ENCODE results near the gene IFT57.
"Not testable (repeated sequence)": the region's sequence is repeated elsewhere in the genome, so short reads cannot be mapped to it uniquely, and the experiment has no call there.

IFT57 gene

DNA sequence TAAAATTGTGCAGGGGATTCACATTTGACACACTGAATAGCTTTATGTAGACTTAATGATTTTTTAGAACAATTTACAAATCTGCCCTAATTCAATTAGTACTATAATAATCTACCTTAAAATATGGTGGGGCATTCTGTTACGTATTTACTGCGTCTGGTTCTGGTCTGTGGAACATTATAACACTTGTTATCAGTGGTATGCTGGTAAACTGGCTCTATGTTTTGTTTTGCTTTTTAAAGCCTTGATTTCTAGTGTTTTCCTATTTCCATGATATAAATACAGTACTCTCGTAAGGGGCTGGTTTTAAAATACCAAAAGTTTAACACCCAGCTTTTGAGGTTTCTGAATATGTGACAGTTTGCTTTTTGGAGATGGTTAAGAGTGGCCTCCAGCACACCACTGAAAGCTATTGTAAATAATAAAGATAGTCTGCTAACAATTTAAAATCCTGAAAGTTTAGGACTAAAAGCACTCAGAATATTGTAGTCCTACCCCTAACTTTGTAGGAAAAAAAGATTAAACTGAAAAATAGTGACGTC is 65.8 kb downstream of the IFT57 start:
- DNase-seq: no peak

DNA sequence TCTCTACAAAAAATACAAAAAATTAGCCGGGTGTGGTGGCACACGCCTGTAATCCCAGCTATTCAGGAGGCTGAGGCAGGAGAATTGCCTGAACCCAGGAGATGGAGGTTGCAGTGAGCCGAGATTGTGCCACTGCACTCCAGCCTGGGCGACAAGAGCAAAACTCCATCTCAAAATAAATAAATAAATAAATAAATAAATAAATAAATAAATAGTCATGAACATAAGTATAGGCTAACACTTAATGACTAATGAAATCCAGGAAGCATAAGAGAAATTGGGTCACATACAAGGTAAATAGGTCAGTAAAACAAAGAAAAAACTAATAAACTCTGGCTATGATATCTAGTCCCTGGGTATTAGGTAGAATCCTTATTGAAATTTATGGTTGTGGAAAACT is 66.6 kb downstream of the IFT57 start:
- not testable (repeated sequence) for DNase-seq

- peak; percentile 63 for DNase-seq
These were observed 68.7 kb downstream of the IFT57 start for GRCh38 chr3:108153451-108153981.

- no peak for DNase-seq
These were observed 70.0 kb downstream of the IFT57 start for GRCh38 chr3:108152274-108152673.

- no peak for DNase-seq
These were observed 72.0 kb downstream of the IFT57 start for GRCh38 chr3:108150200-108150599.

DNA sequence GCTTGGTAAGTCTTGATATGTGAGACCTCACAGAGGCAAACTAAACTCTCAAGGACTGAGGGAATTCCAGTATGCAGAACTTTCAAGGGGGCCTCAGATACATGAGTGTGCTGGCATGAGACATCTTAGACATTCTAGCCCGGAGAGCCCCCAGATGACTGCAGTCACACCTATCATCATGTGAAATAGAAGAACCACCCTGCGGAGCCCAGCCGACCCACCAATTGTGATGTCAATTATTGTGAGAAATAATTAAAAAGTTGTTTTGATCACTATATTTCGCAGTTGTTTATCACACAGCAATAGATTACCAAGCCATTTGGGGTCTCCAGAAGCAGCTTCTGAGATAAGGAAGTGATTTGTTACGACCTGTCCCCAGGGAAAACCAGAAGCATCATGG is 76.1 kb downstream of the IFT57 start:
- DNase-seq: no peak

- DNase-seq: no peak
These were observed 76.6 kb downstream of the IFT57 start for GRCh38 chr3:108145578-108145977.

- no peak for DNase-seq
These were observed 84.8 kb downstream of the IFT57 start for GRCh38 chr3:108137460-108137814.

DNA sequence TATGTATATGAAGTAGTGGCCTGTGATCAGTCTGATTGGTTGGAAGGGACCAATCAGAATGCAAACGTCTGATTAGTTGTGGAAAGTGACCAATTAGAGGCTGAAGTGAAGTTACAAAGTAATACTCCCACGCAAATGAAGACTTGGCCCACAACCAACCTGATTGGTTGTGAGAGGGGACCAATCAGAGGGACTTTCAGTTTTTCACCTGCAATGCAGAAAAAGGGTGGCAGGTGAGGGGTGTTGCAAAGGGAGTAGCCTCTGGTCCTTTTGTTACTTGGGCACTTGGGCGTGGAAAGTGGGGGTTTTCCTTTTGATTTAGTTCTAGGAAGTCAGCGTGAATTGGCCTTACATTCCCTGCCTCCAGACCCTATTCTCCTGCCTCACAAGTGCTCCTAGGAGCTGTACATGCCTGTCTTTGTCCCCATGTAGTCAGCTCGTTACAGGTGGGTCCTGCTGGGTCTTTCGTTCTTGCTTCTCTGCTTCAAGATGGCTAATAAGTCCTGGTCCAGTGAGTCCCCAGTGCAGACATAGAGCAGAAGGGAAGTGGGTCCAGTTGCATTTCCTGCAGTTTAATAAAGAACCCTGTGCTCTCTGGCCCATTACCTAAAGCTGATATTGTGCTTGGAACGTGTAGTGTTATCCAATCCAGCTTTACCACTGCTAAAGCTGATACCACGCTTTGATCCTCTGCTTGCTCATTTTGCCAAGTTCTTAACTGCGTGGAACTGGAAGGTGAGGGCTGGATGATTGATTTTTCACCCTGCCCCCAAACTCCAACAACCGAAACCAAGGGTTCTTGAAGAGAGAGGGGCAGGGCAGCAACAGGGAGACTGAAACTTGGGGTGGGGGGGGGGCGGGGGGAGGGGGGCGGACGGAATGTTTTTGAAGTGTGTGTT is 85.4 kb downstream of the IFT57 start:
- no peak for DNase-seq

- no peak for DNase-seq
These were observed 87.7 kb downstream of the IFT57 start for GRCh38 chr3:108134555-108134880.

DNA sequence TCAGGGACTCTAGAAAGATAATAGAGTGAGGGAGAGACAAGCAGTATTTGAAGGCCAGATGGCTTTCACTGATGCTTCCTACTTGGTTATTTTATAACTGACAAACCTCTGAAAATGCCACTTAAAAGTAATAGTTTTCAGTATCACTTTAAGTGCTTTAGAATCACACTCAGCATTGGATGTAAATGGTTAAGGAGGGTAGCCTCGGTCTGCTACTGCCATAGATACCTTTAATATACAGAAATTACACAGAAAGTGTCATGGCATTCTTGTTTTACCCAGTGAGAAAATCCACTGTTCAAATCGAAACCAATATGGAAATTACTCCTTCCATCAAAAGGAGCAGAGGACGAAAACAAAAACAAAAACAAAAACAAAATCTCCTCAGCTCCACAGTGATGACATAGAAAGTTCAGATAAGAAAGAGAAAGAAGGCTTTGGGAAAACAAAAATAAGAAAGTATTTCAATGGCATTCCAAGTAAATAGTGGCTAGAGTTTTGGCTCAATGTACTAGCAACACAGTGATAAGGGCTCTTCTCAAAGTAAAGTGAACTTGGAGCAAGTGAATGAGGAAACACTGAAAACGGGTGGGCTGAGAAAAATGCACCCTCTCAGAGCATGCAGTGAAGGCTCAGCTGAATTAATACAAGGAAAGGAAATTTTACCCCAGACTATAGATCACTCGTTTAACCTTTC is 88.2 kb downstream of the IFT57 start:
- DNase-seq: no peak

- no peak for DNase-seq
These were observed 89.2 kb downstream of the IFT57 start for GRCh38 chr3:108133048-108133369.

DNA sequence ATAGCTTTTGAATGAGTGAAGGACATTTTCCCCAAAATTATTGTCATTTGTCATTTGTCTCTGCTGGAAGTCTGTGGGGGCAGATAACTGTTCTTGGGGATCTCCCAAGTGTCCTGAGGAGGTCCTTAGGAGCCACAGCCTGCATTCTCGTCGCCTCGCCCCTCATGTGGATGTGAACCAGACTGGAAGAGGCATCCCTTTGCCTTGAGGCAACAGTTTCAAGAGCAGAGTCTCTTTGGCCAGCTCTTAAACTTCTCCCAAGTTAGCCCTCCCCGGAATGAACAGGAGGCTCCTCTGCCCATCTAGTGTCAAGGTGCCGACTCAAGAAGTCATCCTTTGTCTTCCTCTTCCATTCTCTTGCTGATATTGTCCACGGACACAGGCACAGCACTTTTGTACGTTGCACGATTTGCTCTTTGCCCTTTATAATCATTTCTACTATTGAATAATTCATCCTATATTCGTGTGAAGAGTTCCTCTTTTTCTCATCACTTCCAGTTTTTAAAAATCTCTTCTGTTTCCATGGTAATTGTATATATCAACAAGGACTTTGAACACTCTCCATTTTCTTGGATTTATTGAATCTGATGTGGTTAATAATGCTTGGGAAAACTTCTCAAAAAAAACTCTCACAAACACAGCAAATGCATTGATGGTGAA is 90.6 kb downstream of the IFT57 start:
- DNase-seq: no peak

- DNase-seq: peak; percentile 18
These were observed 91.3 kb downstream of the IFT57 start for GRCh38 chr3:108130701-108131474.

DNA sequence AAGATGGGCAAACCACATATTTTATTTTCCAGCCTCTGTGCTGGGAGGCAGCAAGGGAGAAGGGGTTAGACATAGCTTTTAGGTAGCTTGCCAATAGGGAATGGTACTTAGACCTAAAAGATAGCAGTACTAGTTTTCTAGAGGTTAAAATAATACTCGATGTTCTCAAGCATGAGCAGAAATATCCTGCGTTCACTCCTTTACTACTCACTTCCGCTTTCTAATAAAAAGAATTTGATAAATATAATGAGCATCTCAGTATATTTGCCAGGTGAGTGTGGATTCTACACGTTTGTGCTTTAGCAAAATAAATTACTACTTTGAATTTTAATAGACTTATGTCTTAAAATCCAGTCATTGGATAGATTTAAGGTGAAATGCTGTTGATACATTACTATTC is 92.0 kb downstream of the IFT57 start:
- DNase-seq: no peak

DNA sequence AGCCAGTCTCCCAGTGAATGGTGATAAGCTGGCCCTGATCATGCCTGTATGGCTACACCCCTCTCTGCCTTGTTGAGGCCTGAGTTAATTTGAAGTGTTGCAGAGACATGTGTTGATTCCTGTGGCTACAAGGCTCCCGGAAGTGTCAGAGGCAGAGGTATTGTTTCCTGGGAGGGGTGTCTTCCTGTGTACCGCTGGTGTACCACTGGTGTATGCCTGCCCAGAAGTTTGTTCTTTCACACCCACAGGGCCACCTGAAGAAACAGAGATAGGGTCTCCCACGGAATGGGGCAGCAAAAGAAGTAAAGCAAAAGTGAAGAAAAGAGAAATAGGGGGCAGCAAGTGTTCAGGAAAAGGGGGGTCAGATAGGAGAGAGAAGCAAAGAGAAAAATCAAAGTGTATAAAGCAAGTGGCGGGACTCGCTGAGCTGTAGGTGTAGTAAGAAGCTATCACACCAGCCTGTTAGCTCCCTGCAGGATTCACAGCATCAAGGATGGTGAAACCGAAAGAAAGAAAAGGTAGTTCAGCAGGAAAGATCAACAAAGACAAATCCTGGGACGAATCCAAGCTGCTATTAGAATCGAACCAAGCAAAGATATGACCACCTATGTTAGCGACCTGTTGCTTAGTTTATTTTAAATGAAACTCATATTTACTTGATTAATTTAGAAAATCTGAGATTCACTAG is 94.8 kb downstream of the IFT57 start:
- DNase-seq: peak; percentile 61

GRCh38 chr3:108126348-108126747 is 95.9 kb downstream of the IFT57 start:
- no peak for DNase-seq

GRCh38 chr3:108125550-108126071 is 96.6 kb downstream of the IFT57 start:
- peak; percentile 57 for DNase-seq

DNA sequence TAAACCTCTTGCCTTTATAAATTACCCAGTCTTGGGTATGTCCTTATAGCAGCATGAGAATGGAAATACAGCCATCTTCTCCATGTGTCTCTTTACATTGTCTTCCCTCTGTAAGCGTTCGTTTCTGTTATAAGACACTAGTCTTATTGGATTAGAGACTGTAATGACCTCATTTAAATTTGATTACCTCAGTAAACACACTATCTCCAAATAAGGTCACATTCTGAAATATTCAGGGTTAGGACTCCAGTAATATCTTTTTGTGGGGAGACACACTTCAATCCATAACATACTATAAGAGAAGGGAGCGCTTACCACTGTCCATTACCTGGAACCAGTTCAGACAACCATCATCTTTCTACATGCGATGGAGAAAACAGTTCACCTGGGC is 97.1 kb downstream of the IFT57 start:
- DNase-seq: no peak

- DNase-seq: peak; percentile 81
These were observed 97.7 kb downstream of the IFT57 start for GRCh38 chr3:108124337-108125152.

DNA sequence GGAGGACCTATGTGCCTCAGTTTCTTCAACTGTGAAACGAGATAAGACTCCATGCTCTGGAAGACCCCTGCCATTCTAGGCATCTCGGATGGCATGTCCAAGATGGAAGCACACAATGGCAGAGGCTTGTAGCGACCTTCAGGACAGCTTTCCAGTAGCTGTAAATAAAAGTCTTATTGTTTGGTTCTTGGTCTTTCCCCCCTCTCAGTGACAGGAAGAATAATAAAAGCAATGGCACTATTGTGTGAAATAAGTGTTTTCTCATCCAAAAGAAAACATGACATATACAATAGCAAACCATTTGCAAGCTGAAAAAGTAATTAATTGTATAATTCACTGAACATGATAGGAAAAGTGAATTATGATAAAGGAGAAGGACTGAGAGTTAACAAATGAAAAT is 98.9 kb downstream of the IFT57 start:
- DNase-seq: no peak

Measured in stimulated activated CD4-positive, alpha-beta T cell treated with anti-CD3 and anti-CD28 coated beads, Interleukin-4, amount 100 ng/mL, for 24 hours (primary cell).